HUDEP-2 (cell line): Measurements from ENCODE around the gene CELF2.
A peak's percentile ranks its signal among the peaks of the same experiment; 100 is the strongest.

ENCODE experiments used
- DNase-seq, 76 experiments: peaks; one replicate each; lab custom pipeline; 2025; ENCODE audit not compliant: unreplicated experiment in 76 of 76; lab: John Stamatoyannopoulos, UW

The CELF2 gene

DNA sequence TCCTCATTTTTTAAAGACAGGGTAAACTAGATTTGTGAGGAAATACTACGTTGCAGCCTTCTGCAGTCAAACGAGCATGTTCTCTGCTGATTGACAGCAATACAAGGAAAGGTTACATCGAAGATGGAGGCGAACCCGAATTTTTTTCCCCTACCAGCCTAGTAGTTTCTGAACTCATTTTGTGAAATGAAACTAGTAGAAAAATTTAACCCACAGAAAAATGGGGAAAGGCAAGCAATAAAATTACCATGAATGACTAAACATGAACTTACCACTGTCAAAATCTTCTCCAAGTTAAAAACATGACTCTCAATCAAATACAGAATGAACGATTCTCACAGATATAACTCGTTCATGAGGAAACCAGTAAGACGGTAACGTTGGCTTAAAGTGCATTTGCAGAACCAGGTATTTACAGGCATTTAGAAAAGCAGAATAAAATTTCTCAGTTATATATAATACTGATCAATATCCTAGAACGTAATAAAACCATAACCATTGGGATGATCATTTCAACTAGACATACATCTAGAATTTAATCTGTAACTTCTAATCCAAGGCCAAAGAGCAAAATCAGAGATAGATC lies 73.9 kb downstream of the CELF2 start:
- DNase-seq: no peak

DNA sequence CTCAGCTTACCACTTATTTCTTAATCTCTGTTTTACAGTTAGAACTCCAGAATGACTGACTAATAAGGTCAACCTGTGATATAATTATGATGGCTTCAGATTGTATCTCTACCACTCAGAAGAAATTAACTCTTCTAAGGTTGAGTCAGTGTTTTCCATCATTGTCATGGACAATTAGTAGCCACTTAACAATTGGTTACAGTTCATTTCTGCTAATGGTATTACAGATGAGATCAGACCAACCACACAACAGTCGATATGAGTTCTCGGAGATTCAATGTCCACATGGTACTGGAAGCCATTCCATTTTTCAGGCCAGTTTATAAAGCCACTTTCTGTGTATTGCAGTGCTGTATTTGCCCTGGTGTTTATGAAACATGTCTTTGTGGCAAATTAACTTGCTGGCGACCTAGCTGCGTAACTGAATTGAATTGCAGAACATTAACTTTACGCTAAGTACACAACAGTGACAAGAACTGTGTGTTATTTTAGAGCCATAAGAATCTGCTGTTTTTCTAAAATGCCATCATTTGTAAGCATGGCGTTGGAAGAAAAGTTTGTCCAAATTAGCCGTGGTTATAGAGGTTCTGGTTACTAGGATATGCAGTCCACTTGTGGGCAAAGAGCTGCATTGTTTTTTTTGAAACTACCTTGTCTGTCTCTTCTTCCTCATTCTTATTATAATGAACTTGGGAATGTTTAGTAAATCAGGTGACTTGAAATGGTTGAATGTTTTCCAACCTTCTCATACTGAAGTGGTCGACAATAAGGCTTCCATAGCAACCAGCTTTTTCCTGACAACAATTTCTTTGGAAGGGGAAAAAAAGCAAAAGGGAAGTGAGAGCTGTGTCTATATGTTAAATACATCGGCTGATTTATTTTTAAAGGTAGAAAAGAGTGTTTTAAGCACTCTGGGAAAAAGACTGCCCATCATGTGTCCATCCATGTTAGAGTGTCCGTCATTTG lies 76.4 kb downstream of the CELF2 start:
- no peak for DNase-seq

- no peak for DNase-seq
These were observed 77.7 kb downstream of the CELF2 start for GRCh38 chr10:11095374-11095801.

- DNase-seq: no peak
These were observed 78.8 kb downstream of the CELF2 start for GRCh38 chr10:11096422-11096821.

DNA sequence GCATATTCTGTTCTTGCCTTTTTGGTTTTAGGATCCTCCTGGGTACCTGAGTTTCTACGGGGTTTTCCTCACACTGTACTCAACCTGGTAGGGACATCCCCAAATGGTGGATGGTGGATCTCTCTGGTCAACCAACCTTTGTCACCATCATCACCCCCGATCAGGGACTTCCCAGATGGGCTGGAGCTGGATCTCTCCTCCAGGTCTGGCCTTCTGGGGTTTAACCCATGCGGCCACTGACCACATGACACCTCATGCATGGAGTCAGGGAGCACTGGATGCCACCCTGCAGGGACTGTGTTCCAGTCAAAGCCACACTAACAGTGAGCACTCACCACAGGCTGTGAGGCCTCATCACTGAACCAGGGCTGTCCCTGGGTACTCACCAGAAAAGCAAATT lies 80.0 kb downstream of the CELF2 start:
- DNase-seq: no peak

- peak in 4 of 76 experiments; percentile 9 to 28 (median 16) for DNase-seq
These were observed 81.0 kb downstream of the CELF2 start for GRCh38 chr10:11098666-11099065.

DNA sequence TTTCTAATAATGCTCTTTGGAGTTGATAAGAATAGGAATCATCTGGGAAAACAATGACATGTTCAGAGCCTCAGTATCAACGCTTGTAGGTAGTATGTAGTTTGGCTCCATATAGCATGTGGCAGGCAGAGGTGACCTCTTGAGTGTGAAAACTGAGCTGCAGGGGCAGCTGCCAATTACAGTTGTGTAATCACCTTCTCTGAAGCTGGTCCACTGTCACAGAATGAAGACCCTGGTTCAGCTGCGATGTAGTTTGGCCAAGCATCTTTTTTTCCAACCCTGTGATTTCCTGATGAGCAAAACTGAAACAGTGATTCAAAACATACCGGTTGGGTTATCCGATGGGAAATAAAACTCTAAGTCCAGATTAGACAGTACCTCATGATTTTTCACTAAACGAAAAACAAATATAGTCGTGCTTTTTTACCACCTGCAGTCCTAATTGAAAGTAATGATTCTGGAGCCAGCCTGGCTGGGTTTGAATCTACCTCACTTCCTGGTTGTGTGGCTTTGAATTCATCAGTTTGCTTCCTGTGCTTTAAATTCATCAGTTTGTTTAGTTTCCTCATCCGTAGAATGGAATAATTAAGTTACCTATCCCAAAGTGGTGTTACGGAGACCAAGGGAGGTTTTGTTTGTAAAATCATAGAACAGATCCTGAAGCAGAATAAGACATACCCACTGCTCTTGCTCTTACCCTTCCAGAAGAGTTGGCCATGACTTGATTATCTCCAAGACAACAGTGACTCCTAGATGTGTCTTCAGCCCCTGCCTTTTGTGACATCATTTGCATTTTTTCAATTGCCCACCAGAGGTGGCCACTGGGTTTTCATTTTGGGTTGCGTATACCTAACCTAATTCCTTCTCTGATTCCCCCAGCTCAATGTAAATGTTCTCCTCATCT lies 87.4 kb downstream of the CELF2 start:
- DNase-seq: peak in 10 of 76 experiments; percentile 3 to 28 (median 6)

DNA sequence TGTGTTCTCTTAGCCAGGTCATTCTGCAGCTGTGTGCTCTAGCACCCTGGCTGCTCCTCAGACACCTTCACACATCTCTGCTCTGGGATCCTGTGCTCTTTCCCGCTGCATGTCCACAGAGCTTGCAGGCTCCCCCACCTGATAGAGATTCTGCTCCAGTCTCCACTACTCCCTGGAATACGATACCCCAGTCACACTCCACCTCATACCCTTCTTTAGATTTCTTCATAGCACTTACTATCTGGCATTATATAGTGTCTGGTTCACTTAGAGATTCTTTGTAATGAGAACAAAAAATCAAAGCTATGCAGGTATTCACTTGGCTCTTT lies 88.0 kb downstream of the CELF2 start:
- DNase-seq: no peak

DNA sequence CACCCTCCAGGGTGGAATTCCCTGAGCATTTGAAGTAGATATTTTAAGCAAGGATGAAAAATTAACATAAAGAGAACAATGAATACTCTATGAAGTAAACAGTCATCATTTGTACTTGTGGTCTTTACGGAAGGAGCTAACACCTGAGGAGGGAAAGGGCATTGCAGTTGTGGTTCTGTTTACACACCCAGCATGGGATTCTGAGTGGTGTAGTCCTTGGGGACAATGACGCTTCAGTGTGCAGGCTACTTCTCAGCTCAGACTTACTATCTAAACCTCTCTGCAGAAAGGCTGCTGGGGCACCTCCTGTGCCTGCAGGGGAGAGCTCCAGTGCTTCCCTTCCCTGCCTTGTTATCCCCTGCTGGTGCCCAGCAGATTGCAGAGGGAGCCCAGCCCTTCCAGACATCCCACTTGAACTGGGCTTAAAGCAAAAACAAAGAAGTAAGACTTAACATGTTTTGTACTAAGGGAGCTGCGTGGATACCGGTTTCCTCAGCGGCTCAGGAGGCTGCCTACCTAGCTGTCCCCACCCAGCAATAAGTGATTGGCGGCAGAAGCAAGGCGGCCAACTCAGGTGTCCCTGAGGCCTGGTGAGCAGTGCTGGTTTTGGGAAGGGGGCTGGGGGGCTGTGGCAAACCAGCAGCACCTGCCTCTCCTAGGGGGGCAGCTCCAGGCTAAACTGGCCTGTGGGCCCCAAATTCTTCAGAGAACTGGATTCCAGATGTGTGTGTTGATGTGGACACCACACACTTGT lies 89.1 kb downstream of the CELF2 start:
- DNase-seq: no peak

GRCh38 chr10:11107948-11108347 lies 90.3 kb downstream of the CELF2 start:
- DNase-seq: no peak

DNA sequence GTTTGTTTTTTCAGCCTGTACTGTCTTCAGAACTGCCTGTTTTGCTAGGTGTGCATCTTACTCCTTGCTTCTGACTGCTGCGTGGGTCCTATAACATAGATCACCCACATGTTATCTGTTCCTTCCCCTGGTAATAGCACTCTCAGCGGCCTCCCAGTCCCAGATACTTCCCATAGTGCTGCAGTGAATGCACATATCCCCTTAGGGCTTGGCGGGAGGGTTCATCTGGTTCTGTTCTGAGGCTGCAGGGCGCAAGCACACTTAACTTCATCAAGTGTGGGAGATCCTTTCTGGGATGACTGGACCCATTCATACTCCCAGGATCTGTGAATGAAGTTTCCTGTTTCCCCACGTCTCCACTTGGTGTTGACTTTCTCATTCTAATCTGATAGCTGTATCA lies 90.7 kb downstream of the CELF2 start:
- no peak for DNase-seq

GRCh38 chr10:11109590-11109989 lies 91.9 kb downstream of the CELF2 start:
- DNase-seq: no peak

DNA sequence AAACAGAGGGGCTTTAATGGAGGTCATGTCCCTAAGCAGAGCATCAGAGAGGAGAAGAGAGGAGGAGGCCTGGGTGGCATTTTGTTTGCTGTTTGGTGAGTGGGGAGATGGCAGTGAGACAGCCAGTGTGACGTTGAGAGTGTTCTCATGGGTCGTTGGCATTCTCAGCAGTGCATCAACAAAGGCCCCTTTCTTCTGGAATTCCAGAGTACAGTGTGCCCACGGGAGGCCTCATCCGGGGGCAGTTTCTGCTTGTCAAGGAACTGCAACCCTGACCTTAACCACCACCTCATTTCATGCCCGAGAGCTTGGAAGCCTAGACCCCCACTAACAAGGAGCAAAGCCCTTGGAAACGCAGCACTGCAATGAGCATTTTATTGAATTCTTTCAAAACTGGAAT lies 92.9 kb downstream of the CELF2 start:
- DNase-seq: no peak

- DNase-seq: no peak
These were observed 93.8 kb downstream of the CELF2 start for GRCh38 chr10:11111490-11111889.

GRCh38 chr10:11112718-11113117 lies 95.0 kb downstream of the CELF2 start:
- no peak for DNase-seq

DNA sequence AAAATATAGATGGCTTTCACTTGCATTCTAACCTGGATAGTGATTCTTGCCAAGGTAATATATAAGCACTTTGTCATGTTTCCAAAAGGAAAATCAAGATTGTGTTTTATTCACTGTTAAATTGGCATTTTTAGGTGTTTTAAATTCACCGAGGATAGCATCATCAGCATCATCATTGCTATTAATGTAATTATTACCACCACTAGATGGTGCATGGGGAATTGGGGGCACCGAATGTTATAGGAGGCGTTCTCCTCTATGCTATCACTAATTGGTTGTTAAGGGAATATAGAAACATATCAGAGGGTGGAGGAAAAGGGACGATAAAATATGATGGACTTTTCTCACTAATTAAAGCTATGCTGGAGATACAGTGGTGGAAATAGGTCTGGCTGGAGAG lies 95.5 kb downstream of the CELF2 start:
- no peak for DNase-seq

- DNase-seq: no peak
These were observed 96.6 kb downstream of the CELF2 start for GRCh38 chr10:11114269-11114668.

DNA sequence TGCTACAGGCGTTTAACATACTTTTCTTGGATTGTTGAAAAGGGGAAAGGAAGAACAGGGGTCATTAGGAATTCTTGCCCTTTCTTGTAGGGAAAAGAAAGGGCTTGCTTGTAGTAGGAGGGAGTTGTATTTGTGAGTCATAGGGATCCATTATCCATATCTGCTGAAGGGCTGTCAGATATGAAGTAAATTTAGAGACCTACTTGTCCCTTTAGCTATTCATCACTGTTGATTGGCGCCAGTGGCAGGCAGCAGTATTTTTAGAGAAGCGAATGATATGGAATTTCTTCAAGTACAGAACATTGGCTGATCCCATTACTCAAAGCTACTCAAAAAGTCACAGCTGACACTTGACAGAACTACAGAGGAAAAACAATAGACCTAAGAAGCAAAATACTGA lies 97.7 kb downstream of the CELF2 start:
- DNase-seq: no peak

GRCh38 chr10:11116361-11116760 lies 98.7 kb downstream of the CELF2 start:
- DNase-seq: peak in 9 of 76 experiments; percentile 2 to 23 (median 13)

DNA sequence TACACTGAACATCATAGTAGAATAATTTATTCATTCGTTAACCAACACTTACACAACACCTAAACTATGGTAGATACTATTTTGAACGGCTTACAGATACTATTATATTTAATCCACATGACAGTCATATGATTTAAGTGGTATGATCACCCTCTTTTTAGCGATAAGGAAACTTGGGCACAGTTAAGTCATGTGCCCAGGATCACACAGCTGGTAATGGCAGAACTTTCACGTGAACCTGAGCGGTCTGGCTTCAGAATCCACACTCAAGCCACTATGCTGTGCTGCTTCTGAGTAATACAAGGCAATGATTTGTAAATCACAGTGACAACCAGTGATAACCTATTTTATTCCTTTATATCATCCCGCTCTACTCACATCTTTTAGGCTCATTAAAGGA lies 99.1 kb downstream of the CELF2 start:
- no peak for DNase-seq
